Vagina (tissue), 2 donors: Measurements from ENCODE around the gene SLC31A2. TPM values are rescaled to one million over a fixed set of nuclear protein-coding genes. Genes with fewer than 3 reads are reported as not detected.
"Not testable (repeated sequence)": the region's sequence is repeated elsewhere in the genome, so short reads cannot be mapped to it uniquely, and the experiment has no call there.

Experiments used
- DNase-seq, 2 donors: peaks; one replicate each; pipeline ENCODE4 v3.0.0-alpha.2; 2017; ENCODE audit errors: extremely low spot score in 2 of 2
- H3K27ac ChIP-seq: fragments of 200-600 bp; sonication (generic); one replicate; pipeline ENCODE4 v1.5.1; 2019
- H3K27me3 ChIP-seq: fragments of 200-600 bp; sonication (generic); one replicate; pipeline ENCODE4 v1.5.1; 2019
- H3K36me3 ChIP-seq, 2 donors: fragments of 200-600 bp; sonication (generic); one replicate each; pipeline ENCODE4 v1.5.1; 2017 to 2019
- H3K4me1 ChIP-seq: fragments of 200-600 bp; sonication (generic); one replicate; pipeline ENCODE4 v1.5.1; 2019
- H3K4me3 ChIP-seq, 2 donors: fragments of 200-600 bp; sonication (generic); 1 replicate in 1 of 2; 2 replicates in 1 of 2; pipeline ENCODE4 v1.5.1; 2016 to 2019
- H3K9me3 ChIP-seq: fragments of 200-600 bp; sonication (generic); one replicate; pipeline ENCODE4 v1.5.1; 2019
- CTCF ChIP-seq, 3 experiments: fragments of 450-650 bp in 2 of 3; fragments of 200-600 bp in 1 of 3; sonication (generic) in 1 of 3; IDR thresholded peaks; one replicate each; pipeline ENCODE4 v1.5.1; 2017 to 2019; ENCODE audit warnings: antibody characterized with exemption in 3 of 3, mild to moderate bottlenecking in 2 of 3, moderate library complexity in 2 of 3
- POLR2A ChIP-seq, 2 donors: fragments of 450-650 bp; IDR thresholded peaks; one replicate each; pipeline ENCODE4 v1.6.1; 2017; ENCODE audit warnings: antibody characterized with exemption in 2 of 2, mild to moderate bottlenecking in 2 of 2, moderate library complexity in 2 of 2
- POLR2AphosphoS5 ChIP-seq, 2 donors: sonication (generic); formaldehyde crosslinking; IDR thresholded peaks; one replicate each; pipeline ENCODE4 v1.9.0; 2017; ENCODE audit warnings: antibody characterized with exemption in 2 of 2, mild to moderate bottlenecking in 2 of 2, low read depth in 1 of 2; ENCODE audit not compliant: insufficient read depth in 1 of 2
- intact Hi-C: fragments of 100-400 bp; cut with DNase I; formaldehyde crosslinking; loops from one replicate; pipeline ENCODE4 v1.15.1; 2023
- total RNA-seq: library from RNA; depleted of rRNA; stranded (reverse); fragments of >200 nt; gene quantifications from one replicate; pipeline ENCODE4 v1.2.3, GENCODE V29; 2016

The SLC31A2 gene
- total RNA-seq, 1 donor from 2014 or later, result 11.5 TPM

GRCh38 chr9:113143432-113144227 lies 7.2 kb upstream of the SLC31A2 start:
- H3K9me3 ChIP-seq, result no peaks in the 10 kb centered on the region
- no peak for TF ChIP-seq POLR2AphosphoS5 (IDR thresholded peaks at IDR 0.05; ENCODE audit: insufficient read depth in 1 of 2, low read depth in 1 of 2)
- no peak for TF ChIP-seq CTCF (IDR thresholded peaks at IDR 0.05)
- no peak for TF ChIP-seq POLR2A (IDR thresholded peaks at IDR 0.05)
- intact Hi-C loops, result no loop called here
- no peak overlapping the region for H3K4me3 ChIP-seq
- H3K4me1 ChIP-seq, result no peaks in the 10 kb centered on the region
- no peak overlapping the region for H3K27ac ChIP-seq
- no peak for DNase-seq
- no peaks in the 10 kb centered on the region for H3K27me3 ChIP-seq
- H3K36me3 ChIP-seq, result no peaks in the 10 kb centered on the region

GRCh38 chr9:113148372-113148705 lies 2.5 kb upstream of the SLC31A2 start:
- TF ChIP-seq CTCF (IDR thresholded peaks at IDR 0.05), result no peak
- no peak for TF ChIP-seq POLR2AphosphoS5 (IDR thresholded peaks at IDR 0.05; ENCODE audit: insufficient read depth in 1 of 2, low read depth in 1 of 2)
- TF ChIP-seq POLR2A (IDR thresholded peaks at IDR 0.05), result no peak
- Histone ChIP-seq H3K4me3 (no peak overlapping the region), H3K4me1 (peaks cover 14% of the 10 kb centered on the region), H3K9me3 (no peaks in the 10 kb centered on the region), H3K27me3 (no peaks in the 10 kb centered on the region), H3K27ac (no peak overlapping the region), H3K36me3 (no peaks in the 10 kb centered on the region)
- intact Hi-C loops, result no loop called here
- no peak for DNase-seq

- intact Hi-C loops, result no loop called here
- no peaks in the 10 kb centered on the region for H3K9me3 ChIP-seq
- no peak overlapping the region for H3K4me3 ChIP-seq
- no peak for TF ChIP-seq POLR2AphosphoS5 (IDR thresholded peaks at IDR 0.05; ENCODE audit: insufficient read depth in 1 of 2, low read depth in 1 of 2)
- no peak for TF ChIP-seq POLR2A (IDR thresholded peaks at IDR 0.05)
- no peak for TF ChIP-seq CTCF (IDR thresholded peaks at IDR 0.05)
- peaks cover 20% of the 10 kb centered on the region for H3K4me1 ChIP-seq
- no peaks in the 10 kb centered on the region for H3K36me3 ChIP-seq
- DNase-seq, result no peak
- no peak overlapping the region for H3K27ac ChIP-seq
- no peaks in the 10 kb centered on the region for H3K27me3 ChIP-seq
Observed at GRCh38 chr9:113148781-113149510, 1.9 kb upstream of the SLC31A2 start.

- H3K4me1 ChIP-seq, result peaks cover 27% of the 10 kb centered on the region
- H3K9me3 ChIP-seq, intact Hi-C loops, H3K27ac ChIP-seq, H3K27me3 ChIP-seq, DNase-seq, H3K36me3 ChIP-seq, H3K4me3 ChIP-seq: not testable (repeated sequence)
Observed at GRCh38 chr9:113149561-113149960, 1.2 kb upstream of the SLC31A2 start.

- Histone ChIP-seq H3K36me3 (peaks cover 0 to 1% of the 10 kb centered on the region in 2 donors), H3K9me3 (no peaks in the 10 kb centered on the region), H3K4me1 (peaks cover 32% of the 10 kb centered on the region), H3K27ac (peak overlapping the region; percentile 90), H3K4me3 (peak overlapping the region; percentile 95), H3K27me3 (no peaks in the 10 kb centered on the region)
- peak in 1 of 2 donors; percentile 52 for DNase-seq
- TF ChIP-seq POLR2A (IDR thresholded peaks at IDR 0.05) (no peak), CTCF (IDR thresholded peaks at IDR 0.05) (no peak), POLR2AphosphoS5 (IDR thresholded peaks at IDR 0.05; ENCODE audit: insufficient read depth in 1 of 2, low read depth in 1 of 2) (no peak)
- intact Hi-C loops, result no loop called here
Observed at GRCh38 chr9:113151696-113152630, 1.2 kb downstream of the SLC31A2 start.
